ENCODE measurements around the gene HLCS.

GRCh38 chr21:36735724-36736320 is 230.6 kb downstream of the HLCS start:
- no peak for TF ChIP-seq POLR2AphosphoS5 (IDR thresholded peaks at IDR 0.05)
- no peak for TF ChIP-seq CTCF (IDR thresholded peaks at IDR 0.05)

Measured in sigmoid colon (tissue), 4 donors.